ENCODE measurements around the gene USF3.

Gene USF3

GRCh38 chr3:113696658-113697499, 437 bp upstream of the USF3 start:
- DNase-seq (ENCODE audit: low read depth), result peak; percentile 99

GRCh38 chr3:113695431-113695785, 1.0 kb downstream of the USF3 start:
- peak; percentile 35 for DNase-seq (ENCODE audit: low read depth)

DNA sequence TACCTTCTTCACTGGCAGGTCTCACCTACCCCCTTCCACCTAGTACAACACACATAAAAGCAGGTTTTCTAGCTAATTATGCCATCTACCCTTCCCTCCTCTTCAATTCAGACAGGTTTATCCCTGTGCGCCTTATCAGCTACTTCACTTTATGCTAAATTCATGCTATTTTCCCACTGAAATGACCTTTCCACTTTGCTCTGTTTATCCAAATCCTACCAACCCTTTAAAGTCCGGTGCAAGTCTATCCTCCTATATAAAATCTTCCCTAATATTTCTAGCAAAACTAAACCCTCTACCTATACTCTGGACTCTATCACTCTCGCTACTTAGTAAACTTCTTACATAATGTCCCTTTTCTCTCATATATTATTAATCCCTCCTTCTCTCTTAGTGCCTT, 6.0 kb downstream of the USF3 start:
- DNase-seq (ENCODE audit: low read depth), result no peak

- DNase-seq (ENCODE audit: low read depth), result peak; percentile 66
Measured at GRCh38 chr3:113685956-113686721, 10.3 kb downstream of the USF3 start.

DNA sequence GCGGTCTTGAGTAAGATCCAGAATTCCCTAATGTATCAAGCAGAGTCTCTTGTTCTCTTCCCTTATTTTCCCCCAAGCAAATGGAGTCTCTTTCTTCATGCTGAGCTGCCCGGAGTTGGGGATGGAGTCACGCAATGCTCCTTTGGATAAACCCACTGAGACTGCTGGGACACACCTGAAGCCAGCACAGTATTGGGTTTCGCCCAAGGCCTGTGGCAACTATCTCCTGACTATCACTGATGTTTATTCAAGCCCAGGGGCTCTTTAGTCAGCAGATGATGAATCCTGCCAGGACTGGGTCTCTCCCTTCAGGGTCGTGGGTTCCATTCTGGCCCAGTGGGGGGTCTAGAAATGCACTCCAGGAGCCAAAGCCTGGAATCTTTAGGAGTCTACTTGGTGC, 11.3 kb downstream of the USF3 start:
- no peak for DNase-seq (ENCODE audit: low read depth)

- DNase-seq (ENCODE audit: low read depth), result no peak
Measured at GRCh38 chr3:113684271-113684819, 12.1 kb downstream of the USF3 start.

GRCh38 chr3:113678773-113679172, 17.7 kb downstream of the USF3 start:
- DNase-seq (ENCODE audit: low read depth), result no peak

DNA sequence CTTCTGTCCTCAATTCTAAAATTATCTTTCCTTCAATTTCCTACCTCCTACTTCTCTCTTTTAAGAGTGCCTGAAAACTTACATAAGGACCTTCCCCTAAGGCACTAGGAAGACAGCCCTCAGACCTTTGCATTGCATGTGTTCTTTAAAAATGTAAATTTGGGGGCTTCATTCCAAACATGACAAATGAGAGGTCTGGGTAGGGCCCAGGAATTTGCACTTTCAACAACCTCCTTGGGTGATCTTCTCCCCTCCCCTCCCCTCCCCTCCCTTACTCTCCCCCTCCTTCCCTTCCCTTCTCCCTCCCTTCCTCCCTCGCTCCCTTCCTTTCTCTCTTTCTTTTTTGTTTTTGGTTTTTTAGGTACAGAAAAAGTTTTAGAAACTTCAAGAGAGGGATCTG, 18.7 kb downstream of the USF3 start:
- DNase-seq (ENCODE audit: low read depth), result no peak

GRCh38 chr3:113676261-113676660, 20.2 kb downstream of the USF3 start:
- DNase-seq (ENCODE audit: low read depth), result no peak

GRCh38 chr3:113673593-113673992, 22.8 kb downstream of the USF3 start:
- no peak for DNase-seq (ENCODE audit: low read depth)

DNA sequence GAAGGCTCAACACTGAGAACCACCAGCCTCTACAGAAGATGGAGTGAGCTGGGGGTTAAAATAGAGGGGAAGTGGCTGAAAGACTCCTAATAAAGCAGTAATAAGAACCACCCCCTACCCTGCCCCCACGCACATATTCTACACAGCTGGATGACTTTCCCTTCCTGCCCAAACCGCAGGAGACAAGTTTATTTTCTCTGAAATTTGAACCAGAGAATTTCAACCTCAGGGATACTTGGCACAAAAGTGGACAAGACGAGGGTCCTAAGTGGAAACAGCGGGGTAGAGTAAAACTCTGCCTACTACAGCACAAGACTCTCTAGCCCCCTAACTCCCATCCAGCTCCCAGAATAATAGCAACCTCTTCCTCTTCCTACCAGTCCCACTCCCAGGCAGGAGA, 28.4 kb downstream of the USF3 start:
- DNase-seq (ENCODE audit: low read depth), result peak; percentile 54

- no peak for DNase-seq (ENCODE audit: low read depth)
Measured at GRCh38 chr3:113664523-113665094, 31.8 kb downstream of the USF3 start.

- DNase-seq (ENCODE audit: low read depth), result no peak
Measured at GRCh38 chr3:113663761-113664160, 32.7 kb downstream of the USF3 start.

GRCh38 chr3:113663324-113663750, 33.1 kb downstream of the USF3 start:
- no peak for DNase-seq (ENCODE audit: low read depth)

DNA sequence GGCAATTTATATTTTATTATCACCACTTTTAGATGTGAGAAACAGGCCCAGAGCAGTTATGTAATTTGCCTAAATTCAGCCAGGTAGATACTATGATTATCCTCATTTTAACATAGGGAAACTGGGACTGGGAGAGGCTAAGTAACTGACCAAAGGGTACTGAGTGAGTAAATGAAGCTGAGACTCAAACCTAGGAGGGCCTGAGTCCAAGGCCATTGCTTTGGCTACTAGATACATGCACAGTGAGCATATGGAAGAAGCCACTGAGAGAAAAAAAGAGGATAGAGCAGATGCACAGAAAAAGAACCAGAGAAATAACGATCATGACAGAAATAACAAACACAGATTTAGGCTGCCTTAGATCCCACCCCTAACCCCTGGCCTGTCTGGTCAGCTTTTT, 33.6 kb downstream of the USF3 start:
- no peak for DNase-seq (ENCODE audit: low read depth)

DNA sequence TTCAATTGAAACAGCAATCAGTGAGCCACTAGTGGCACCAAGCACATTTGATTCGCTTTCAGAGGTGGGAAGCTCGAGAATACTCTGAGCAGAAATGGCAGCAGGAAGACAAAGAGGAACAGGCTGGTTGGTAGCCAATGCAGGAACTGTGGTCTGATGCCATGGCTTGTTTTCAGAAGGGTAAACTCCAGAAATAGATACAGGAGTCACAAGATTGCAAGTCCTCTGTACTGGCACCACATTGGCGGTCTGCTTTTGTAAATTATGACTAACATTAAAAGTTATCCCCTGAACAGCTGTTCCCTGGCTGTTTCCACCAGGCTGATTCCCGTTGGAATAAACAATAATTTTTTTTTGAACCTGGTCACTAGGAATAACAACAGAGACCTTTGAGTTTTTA, 35.5 kb downstream of the USF3 start:
- DNase-seq (ENCODE audit: low read depth), result no peak

DNA sequence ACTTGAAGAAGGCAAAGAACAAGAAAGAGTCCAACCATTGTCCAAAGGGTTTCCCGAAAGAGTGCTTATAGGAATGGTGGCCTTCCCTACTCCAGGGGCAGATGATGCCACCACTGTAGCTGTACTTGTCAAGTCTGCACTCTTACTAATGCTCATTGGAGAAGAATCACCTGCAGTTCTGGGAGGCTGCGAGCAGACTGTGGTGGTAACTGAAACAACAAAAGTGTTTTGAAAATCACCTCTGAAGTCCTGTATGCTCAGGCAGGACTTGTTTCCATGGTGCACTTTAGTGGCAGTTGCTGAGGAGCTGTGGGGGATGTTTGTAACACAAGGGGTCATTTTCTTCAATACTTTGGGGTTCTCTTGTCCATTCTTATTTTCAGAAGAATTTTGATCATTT, 36.0 kb downstream of the USF3 start:
- no peak for DNase-seq (ENCODE audit: low read depth)

DNA sequence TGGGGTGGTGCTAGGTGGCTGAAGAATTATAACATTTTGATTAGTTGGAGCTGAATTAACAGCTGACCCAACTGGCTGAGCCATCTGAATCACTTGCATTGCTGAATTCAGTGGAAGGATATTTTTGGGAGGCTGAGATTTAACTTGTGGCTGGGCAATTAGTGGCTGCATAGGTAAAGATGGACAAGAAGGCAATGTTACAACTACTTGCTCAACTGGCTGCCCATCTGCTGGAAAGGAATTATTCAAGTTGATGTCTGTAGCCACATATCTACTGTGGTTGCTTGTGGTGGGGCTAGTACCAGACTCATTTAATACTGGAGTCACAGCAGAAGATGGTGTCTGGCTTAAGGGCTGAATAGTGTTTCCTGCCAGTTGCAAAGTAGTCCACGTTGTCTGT, 36.4 kb downstream of the USF3 start:
- no peak for DNase-seq (ENCODE audit: low read depth)

GRCh38 chr3:113659101-113659541, 37.3 kb downstream of the USF3 start:
- no peak for DNase-seq (ENCODE audit: low read depth)

- no peak for DNase-seq (ENCODE audit: low read depth)
Measured at GRCh38 chr3:113658107-113658506, 38.3 kb downstream of the USF3 start.

DNA sequence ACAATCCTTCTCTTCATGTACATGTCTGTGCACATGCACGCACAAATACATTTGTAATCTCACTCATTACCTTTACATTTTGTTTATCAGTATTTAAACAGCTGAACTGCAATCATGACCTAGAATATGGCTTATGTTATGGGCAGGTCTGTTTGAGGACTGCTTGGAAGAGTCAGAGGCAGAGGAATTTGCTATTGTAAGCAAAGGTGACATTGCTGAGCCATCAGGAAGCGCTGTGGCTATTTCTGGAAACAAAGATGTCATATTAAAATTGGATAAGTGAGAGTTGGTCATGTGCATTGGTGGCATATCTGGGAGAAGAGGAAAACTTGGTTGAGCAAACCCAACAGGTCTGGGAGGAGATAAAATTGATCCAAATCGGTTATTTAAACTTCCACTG, 41.6 kb downstream of the USF3 start:
- DNase-seq (ENCODE audit: low read depth), result no peak

- DNase-seq (ENCODE audit: low read depth), result no peak
Measured at GRCh38 chr3:113654310-113654709, 42.1 kb downstream of the USF3 start.
